HG03097 (cell line): ENCODE measurements around the gene UPF1.
"Not testable (repeated sequence)": the region's sequence is repeated elsewhere in the genome, so short reads cannot be mapped to it uniquely, and the experiment has no call there.

Experiments used
- ATAC-seq: cut with Tn5 transposase; IDR thresholded peaks from one replicate; pipeline ENCODE4 v1.9.1; 2021; ENCODE audit not compliant: unreplicated experiment, low FRiP score

The UPF1 gene

GRCh38 chr19:18895038-18895823 lies 63.5 kb downstream of the UPF1 start:
- no peak for ATAC-seq

- no peak for ATAC-seq
Measured at GRCh38 chr19:18895824-18896341, 64.1 kb downstream of the UPF1 start, which contains the start of gene CERS1. TSS of gene CERS1 (minus strand) at chr19:18896158. CDS start at chr19:18896072, 86 bp downstream.

GRCh38 chr19:18896421-18896841 lies 64.7 kb downstream of the UPF1 start:
- ATAC-seq: no peak

- no peak for ATAC-seq
Measured at GRCh38 chr19:18897094-18898029, 65.6 kb downstream of the UPF1 start.

GRCh38 chr19:18898081-18898606 lies 66.4 kb downstream of the UPF1 start:
- ATAC-seq: no peak

GRCh38 chr19:18898607-18899408 lies 67.0 kb downstream of the UPF1 start:
- no peak for ATAC-seq

GRCh38 chr19:18899624-18900560 lies 68.1 kb downstream of the UPF1 start:
- no peak for ATAC-seq

- ATAC-seq: no peak
Measured at GRCh38 chr19:18900700-18901481, 69.1 kb downstream of the UPF1 start.

GRCh38 chr19:18901491-18901890 lies 69.7 kb downstream of the UPF1 start:
- ATAC-seq: no peak

- not testable (repeated sequence) for ATAC-seq
Measured at GRCh38 chr19:18902519-18902918, 70.8 kb downstream of the UPF1 start.

GRCh38 chr19:18903156-18904037 lies 71.6 kb downstream of the UPF1 start:
- ATAC-seq: no peak

GRCh38 chr19:18904334-18905057 lies 72.7 kb downstream of the UPF1 start:
- no peak for ATAC-seq

- ATAC-seq: no peak
Measured at GRCh38 chr19:18905058-18905456, 73.3 kb downstream of the UPF1 start.

GRCh38 chr19:18905513-18906236 lies 73.9 kb downstream of the UPF1 start:
- ATAC-seq: no peak

- ATAC-seq: no peak
Measured at GRCh38 chr19:18906605-18907519, 75.1 kb downstream of the UPF1 start.
